Mesendoderm (in vitro differentiated cells): ENCODE data around the gene MVD.

ENCODE experiments used
- DNase-seq: peaks from one replicate; pipeline ENCODE4 v3.0.0; 2013
- H2AK5ac ChIP-seq: 2 replicates; pipeline ENCODE4 v1.6.1; 2013; ENCODE audit warnings: low read length, inconsistent platforms
- H2BK120ac ChIP-seq: 2 replicates; pipeline ENCODE4 v1.6.1; 2013; ENCODE audit warnings: low read depth, mild to moderate bottlenecking, low read length, moderate library complexity, mixed read lengths
- H2BK15ac ChIP-seq: replicated peaks from 2 replicates; pipeline ENCODE4 v1.6.1; 2013; ENCODE audit warnings: low read depth, mild to moderate bottlenecking, moderate library complexity
- H2BK5ac ChIP-seq: 2 replicates; pipeline ENCODE4 v1.6.1; 2013; ENCODE audit warnings: low read length, inconsistent platforms
- H3K18ac ChIP-seq: 2 replicates; pipeline ENCODE4 v1.6.1; 2013; ENCODE audit warnings: mild to moderate bottlenecking, low read length, mixed read lengths
- H3K23ac ChIP-seq: one replicate; pipeline ENCODE4 v1.6.1; 2013; ENCODE audit warnings: low read length
- H3K27ac ChIP-seq: 2 replicates; pipeline ENCODE4 v1.5.1; 2013; ENCODE audit warnings: low read depth, mild to moderate bottlenecking, inconsistent platforms, low read length, moderate library complexity
- H3K27me3 ChIP-seq: 2 replicates; pipeline ENCODE4 v1.6.1; 2013; ENCODE audit warnings: low read length, control low read depth, mild to moderate bottlenecking, inconsistent platforms; ENCODE audit not compliant: insufficient read depth, poor library complexity
- H3K36me3 ChIP-seq: 2 replicates; pipeline ENCODE4 v1.6.1; 2013; ENCODE audit warnings: low read length, inconsistent platforms; ENCODE audit not compliant: control insufficient read depth, insufficient read depth
- H3K4ac ChIP-seq: one replicate; pipeline ENCODE4 v1.6.1; 2013; ENCODE audit warnings: low read depth, mild to moderate bottlenecking, low read length, moderate library complexity
- H3K4me1 ChIP-seq: 2 replicates; pipeline ENCODE4 v1.6.1; 2013; ENCODE audit warnings: low read depth, low read length, inconsistent platforms; ENCODE audit not compliant: control insufficient read depth
- H3K4me2 ChIP-seq: 2 replicates; pipeline ENCODE4 v1.6.1; 2013; ENCODE audit warnings: low read length
- H3K4me3 ChIP-seq: 2 replicates; pipeline ENCODE4 v1.5.1; 2013; ENCODE audit warnings: mild to moderate bottlenecking, low read length
- H3K56ac ChIP-seq: one replicate; pipeline ENCODE4 v1.6.1; 2013; ENCODE audit warnings: low read length
- H3K79me1 ChIP-seq: 2 replicates; pipeline ENCODE4 v1.6.1; 2013; ENCODE audit warnings: low read length, inconsistent platforms
- H3K79me2 ChIP-seq: 2 replicates; pipeline ENCODE4 v1.6.1; 2013; ENCODE audit warnings: mild to moderate bottlenecking, low read length; ENCODE audit not compliant: control insufficient read depth, insufficient read depth
- H3K9ac ChIP-seq: 2 replicates; pipeline ENCODE4 v1.6.1; 2013; ENCODE audit warnings: low read length, inconsistent platforms
- H4K5ac ChIP-seq: one replicate; pipeline ENCODE4 v1.6.1; 2013; ENCODE audit warnings: low read length
- H4K8ac ChIP-seq: one replicate; pipeline ENCODE4 v1.6.1; 2013; ENCODE audit warnings: low read depth, mild to moderate bottlenecking, control low read depth, low read length, moderate library complexity
- whole genome bisulfite sequencing: extraction: QIAGEN DNeasy Blood & Tissue Kit; methylation state at CpG from one replicate; pipeline ENCODE4 v1.1.7; 2013; ENCODE audit warnings: low lambda C conversion rate, missing lambda C conversion rate; ENCODE audit not compliant: insufficient coverage; ENCODE audit errors: extremely low coverage; 5-methylcytosine and 5-hydroxymethylcytosine counted together

Gene MVD

DNA sequence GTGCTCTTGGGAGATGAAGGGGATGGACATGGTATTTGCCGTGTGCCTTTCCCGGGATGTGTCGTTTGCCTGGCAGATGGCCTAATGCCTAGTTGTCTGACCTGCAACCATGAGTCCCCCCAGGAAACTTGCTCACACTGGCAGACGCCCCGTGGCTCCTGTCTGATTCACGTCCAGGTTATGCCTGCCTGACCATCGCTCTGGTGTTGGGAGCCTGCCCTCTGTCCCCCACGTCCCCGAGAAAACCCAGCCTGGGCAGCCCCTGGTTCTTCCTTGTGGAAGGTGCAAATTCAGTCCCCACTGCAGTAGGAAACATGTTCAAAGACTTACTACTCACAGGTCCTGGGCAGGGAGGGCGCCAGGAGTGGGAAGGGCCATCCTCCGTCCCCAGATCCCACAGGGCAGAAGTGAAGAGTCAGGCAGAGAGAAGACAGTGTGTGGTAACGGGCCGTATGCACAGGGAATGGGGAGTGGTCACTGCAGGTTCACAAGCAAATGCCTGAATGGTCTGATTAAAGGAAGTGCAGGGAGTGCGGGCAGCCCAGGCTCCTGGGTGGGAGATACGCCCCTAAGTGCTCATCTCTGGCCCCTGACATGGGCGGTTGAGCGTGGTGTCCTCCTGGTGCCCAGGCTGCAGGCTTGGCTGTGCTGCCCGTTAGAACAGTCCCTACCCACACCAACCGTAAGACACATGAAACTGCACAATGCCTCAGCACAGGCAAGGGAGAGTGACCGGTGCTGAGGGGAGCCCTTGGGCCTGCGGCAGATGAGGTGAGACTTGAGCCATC lies 27.6 kb upstream of the MVD start:
- H3K4me2 ChIP-seq = no peak overlapping the region
- no CpG with 5 or more reads among the region's 21 CpGs for WGBS

DNA sequence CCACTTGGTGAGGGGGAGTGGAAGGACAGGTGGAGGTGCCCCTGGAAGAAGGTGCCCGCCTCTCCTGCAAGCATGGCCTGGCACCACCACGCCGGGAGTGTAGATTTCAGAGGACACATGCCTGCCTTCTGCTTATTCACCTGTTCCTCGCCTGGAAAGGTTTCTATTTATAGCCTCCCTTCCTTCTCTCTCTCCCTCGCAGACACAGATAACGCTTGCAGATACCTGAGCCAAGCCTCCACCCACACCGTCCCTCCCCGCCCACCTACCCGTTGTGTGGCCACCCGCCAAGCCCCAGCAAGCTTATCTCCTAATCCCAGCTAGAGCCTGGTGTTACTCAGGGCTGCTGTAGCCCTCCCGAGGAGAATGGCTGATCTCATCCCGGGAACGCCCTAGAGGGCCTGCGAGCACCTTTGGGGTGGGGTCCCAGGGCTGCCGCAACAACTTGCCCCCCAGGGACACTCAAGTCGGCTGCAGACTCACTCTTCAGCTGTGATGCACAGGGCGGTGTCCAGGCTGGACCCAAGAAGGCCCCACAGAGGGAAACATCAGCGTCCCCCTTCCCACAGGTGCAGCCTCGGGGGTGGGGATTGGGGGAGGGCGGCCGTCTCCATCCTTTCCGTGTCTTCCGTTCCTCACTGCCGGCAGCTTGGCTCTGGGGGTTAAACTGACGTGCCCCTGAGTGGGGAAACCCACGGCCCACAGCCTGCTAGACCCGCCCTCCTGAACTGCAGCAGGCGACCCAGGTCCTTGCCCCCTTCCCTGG lies 25.3 kb upstream of the MVD start:
- Histone ChIP-seq H2AK5ac (no peak overlapping the region), H2BK5ac (no peak overlapping the region), H3K79me1 (no peaks in the 10 kb centered on the region), H4K5ac (no peak overlapping the region), H4K8ac (no peak overlapping the region), H2BK15ac (no peak overlapping the region), H3K4me2 (no peak overlapping the region), H3K79me2 (no peaks in the 10 kb centered on the region), H3K27ac (no peak overlapping the region), H3K18ac (no peak overlapping the region), H2BK120ac (no peak overlapping the region), H3K4me1 (no peaks in the 10 kb centered on the region), H3K27me3 (peaks cover 2% of the 10 kb centered on the region), H3K23ac (no peak overlapping the region), H3K4me3 (no peak overlapping the region), H3K4ac (no peak overlapping the region), H3K9ac (no peak overlapping the region), H3K56ac (no peak overlapping the region), H3K36me3 (no peaks in the 10 kb centered on the region)
- DNase-seq = peak; percentile 34
- no CpG with 5 or more reads among the region's 28 CpGs for WGBS

More for the DNA sequence above, 27.6 kb upstream of the MVD start:
- H3K23ac ChIP-seq = no peak overlapping the region
- H3K79me2 ChIP-seq = no peaks in the 10 kb centered on the region
- no peak overlapping the region for H2BK5ac ChIP-seq
- no peaks in the 10 kb centered on the region for H3K79me1 ChIP-seq
- H3K9ac ChIP-seq = no peak overlapping the region
- no peak overlapping the region for H4K5ac ChIP-seq
- no peaks in the 10 kb centered on the region for H3K36me3 ChIP-seq
- H4K8ac ChIP-seq = no peak overlapping the region
- H3K56ac ChIP-seq = no peak overlapping the region
- no peak overlapping the region for H2BK15ac ChIP-seq
- no peak overlapping the region for H3K4me3 ChIP-seq
- no peaks in the 10 kb centered on the region for H3K4me1 ChIP-seq
- no peak overlapping the region for H3K18ac ChIP-seq
- H2BK120ac ChIP-seq = no peak overlapping the region
- no peak overlapping the region for H2AK5ac ChIP-seq
- H3K27me3 ChIP-seq = peaks cover 2% of the 10 kb centered on the region
- H3K27ac ChIP-seq = no peak overlapping the region
- H3K4ac ChIP-seq = no peak overlapping the region
- no peak for DNase-seq

DNA sequence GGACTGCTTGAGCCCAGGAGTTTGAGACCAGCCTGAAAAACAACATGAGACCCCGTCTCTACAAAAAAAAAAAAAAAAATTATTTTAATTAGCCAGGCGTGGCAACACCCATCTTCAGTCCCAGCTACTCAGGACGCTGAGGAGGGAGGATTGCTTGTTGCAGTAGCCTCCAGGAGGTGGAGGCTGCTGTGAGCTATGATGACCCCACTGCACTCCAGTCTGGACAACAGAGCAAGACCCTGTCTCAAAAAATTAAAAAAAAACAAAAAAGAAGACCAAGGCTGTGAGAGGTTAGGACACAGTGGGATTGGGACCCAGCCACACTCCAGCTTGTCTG lies 24.8 kb upstream of the MVD start:
- no peak overlapping the region for H2BK120ac ChIP-seq
- H3K27me3 ChIP-seq = peaks cover 2% of the 10 kb centered on the region
- H2BK15ac ChIP-seq = no peak overlapping the region
- no peak overlapping the region for H3K23ac ChIP-seq
- H3K27ac ChIP-seq = no peak overlapping the region
- H3K4me2 ChIP-seq = no peak overlapping the region
- H3K56ac ChIP-seq = no peak overlapping the region
- H4K8ac ChIP-seq = no peak overlapping the region
- no peak overlapping the region for H3K4ac ChIP-seq
- no peak overlapping the region for H2AK5ac ChIP-seq
- no peak overlapping the region for H4K5ac ChIP-seq
- H3K79me1 ChIP-seq = no peaks in the 10 kb centered on the region
- H2BK5ac ChIP-seq = no peak overlapping the region
- no peak for DNase-seq
- H3K9ac ChIP-seq = no peak overlapping the region
- H3K79me2 ChIP-seq = no peaks in the 10 kb centered on the region
- H3K4me3 ChIP-seq = no peak overlapping the region
- H3K18ac ChIP-seq = no peak overlapping the region
- no peaks in the 10 kb centered on the region for H3K36me3 ChIP-seq
- no peaks in the 10 kb centered on the region for H3K4me1 ChIP-seq
- WGBS = no CpG with 5 or more reads among the region's 3 CpGs

DNA sequence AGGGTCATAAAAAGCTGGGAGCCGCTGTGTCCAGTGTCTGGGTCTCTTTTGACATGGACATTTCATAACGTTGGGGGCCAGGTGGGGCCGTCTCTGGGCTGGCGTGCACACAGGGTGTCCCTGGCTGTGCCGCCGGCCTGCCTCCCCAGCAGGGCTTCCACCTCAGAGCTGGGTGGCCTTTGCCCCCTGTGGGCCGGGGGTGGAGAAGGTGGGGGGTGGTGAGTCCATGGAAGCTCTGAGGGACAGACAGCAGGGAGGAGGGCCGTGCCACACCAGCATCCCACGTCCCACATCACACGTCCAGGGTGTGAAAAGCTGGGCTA lies 24.3 kb upstream of the MVD start:
- no CpG with 5 or more reads among the region's 10 CpGs for whole genome bisulfite sequencing
- Histone ChIP-seq H2BK15ac (no peak overlapping the region), H3K18ac (no peak overlapping the region), H4K8ac (no peak overlapping the region), H3K27me3 (peaks cover 2% of the 10 kb centered on the region), H2AK5ac (no peak overlapping the region), H3K4ac (no peak overlapping the region), H3K4me3 (no peak overlapping the region), H3K27ac (no peak overlapping the region), H3K79me1 (no peaks in the 10 kb centered on the region), H3K79me2 (no peaks in the 10 kb centered on the region), H3K4me2 (no peak overlapping the region), H3K36me3 (no peaks in the 10 kb centered on the region), H3K9ac (no peak overlapping the region), H3K56ac (no peak overlapping the region), H3K23ac (no peak overlapping the region), H3K4me1 (no peaks in the 10 kb centered on the region), H2BK120ac (no peak overlapping the region), H4K5ac (no peak overlapping the region), H2BK5ac (no peak overlapping the region)
- DNase-seq = no peak

DNA sequence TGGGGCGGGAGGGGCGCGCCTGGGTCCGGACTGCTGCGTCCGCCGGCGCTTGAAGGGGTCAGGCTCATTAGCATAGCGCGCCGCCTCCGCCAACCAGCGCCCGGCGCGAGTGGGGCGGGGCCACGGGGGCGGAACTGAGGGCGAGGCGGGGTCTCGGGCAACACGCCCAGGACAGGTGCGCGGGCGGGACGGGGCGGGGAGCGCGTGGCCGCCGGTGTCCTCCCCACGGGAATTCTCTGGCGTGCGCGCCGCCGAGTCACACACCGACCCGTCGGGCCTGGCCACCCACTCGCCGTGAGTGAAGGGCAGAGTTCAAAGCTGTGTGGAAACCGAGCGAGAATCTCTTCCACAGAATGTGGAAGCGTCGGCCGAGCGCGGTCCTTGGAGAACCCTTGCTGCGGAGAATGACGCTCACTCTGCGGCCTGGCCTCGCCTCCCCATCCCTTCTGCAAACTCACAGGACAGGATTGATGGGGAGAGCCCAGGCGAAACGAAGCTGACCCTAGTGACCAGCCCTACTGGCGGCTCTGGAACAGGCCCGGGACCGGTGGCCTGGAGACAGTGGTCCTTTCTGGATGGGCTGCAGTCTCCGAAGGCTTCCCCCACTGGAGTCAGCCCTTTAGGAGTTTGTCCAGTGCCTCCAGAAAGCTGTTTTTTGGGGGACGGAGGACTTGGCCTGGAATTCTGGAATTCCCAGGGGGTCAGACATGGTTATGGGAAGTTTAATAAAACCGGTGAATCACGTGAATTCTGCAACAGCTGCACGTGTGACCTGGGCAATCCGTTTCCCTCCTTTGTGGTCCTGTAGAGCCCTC lies 23.8 kb upstream of the MVD start, which contains the start of gene SNAI3:
Gene SNAI3 (minus strand): TSS at position 69 of the 815 bp plus-strand sequence. CDS start 101 bp downstream, outside the sequence.
- Histone ChIP-seq H2BK5ac (no peak within 1 kb of the TSS), H3K4ac (no peak within 1 kb of the TSS), H3K79me1 (no peaks in the 10 kb centered on the region), H3K79me2 (no peaks in the 10 kb centered on the region), H2AK5ac (no peak within 1 kb of the TSS), H3K36me3 (no peaks in the 10 kb centered on the region), H3K27ac (no peak within 1 kb of the TSS), H2BK120ac (no peak within 1 kb of the TSS), H3K9ac (peak within 1 kb of the TSS; percentile 45), H3K4me1 (no peaks in the 10 kb centered on the region), H3K4me3 (peak within 1 kb of the TSS; percentile 26), H3K18ac (no peak within 1 kb of the TSS), H4K5ac (no peak within 1 kb of the TSS), H4K8ac (no peak within 1 kb of the TSS), H3K27me3 (peaks cover 2% of the 10 kb centered on the region), H3K4me2 (peak within 1 kb of the TSS; percentile 71), H3K56ac (peak within 1 kb of the TSS; percentile 73), H2BK15ac (no peak within 1 kb of the TSS), H3K23ac (no peak within 1 kb of the TSS)
- peak; percentile 75 for DNase-seq
- no CpG with 5 or more reads among the region's 65 CpGs for WGBS
